SK-N-SH treated with all-trans-retinoic acid at 6 μM for 48 hours (cell line): Measurements from ENCODE around the gene PRIMPOL.
"Not testable (repeated sequence)": the region's sequence is repeated elsewhere in the genome, so short reads cannot be mapped to it uniquely, and the experiment has no call there.

ENCODE experiments used
- ATAC-seq: fragments of 200-7000 bp; cut with Tn5 transposase; 3 replicates; pipeline ENCODE4 v1.9.1; 2020; ENCODE audit warnings: mild to moderate bottlenecking, moderate library complexity
- ARNTL ChIP-seq: fragments of 450-650 bp; formaldehyde crosslinking; IDR thresholded peaks from 2 replicates; pipeline ENCODE4 v1.5.0; 2020; ENCODE audit warnings: low read depth, mild to moderate bottlenecking, moderate library complexity, borderline replicate concordance
- BACH2 ChIP-seq: fragments of 250-450 bp; sonication (Bioruptor Pico); IDR thresholded peaks from 2 replicates; pipeline ENCODE4 v1.9.0; 2021; ENCODE audit warnings: mild to moderate bottlenecking, borderline replicate concordance
- CREB5 ChIP-seq: fragments of 250-450 bp; sonication (Bioruptor Pico); IDR thresholded peaks from 2 replicates; pipeline ENCODE4 v1.5.1; 2020; ENCODE audit warnings: low read depth, mild to moderate bottlenecking, moderate library complexity
- CSDC2 ChIP-seq: fragments of 250-450 bp; sonication (Bioruptor Pico); IDR thresholded peaks from 2 replicates; pipeline ENCODE4 v1.5.0; 2020; ENCODE audit warnings: mild to moderate bottlenecking, moderate library complexity
- ESRRG ChIP-seq: fragments of 250-450 bp; sonication (Bioruptor Pico); IDR thresholded peaks from 2 replicates; pipeline ENCODE4 v1.6.1; 2021; ENCODE audit warnings: mild to moderate bottlenecking
- GLIS3 ChIP-seq: fragments of 250-450 bp; sonication (Bioruptor Pico); IDR thresholded peaks from 2 replicates; pipeline ENCODE4 v1.5.0; 2020; ENCODE audit warnings: mild to moderate bottlenecking, moderate library complexity
- ISL1 ChIP-seq: fragments of 250-450 bp; sonication (Bioruptor Pico); IDR thresholded peaks from 2 replicates; pipeline ENCODE4 v2.1.2; 2022; ENCODE audit warnings: mild to moderate bottlenecking, moderate library complexity
- OSR1 ChIP-seq: fragments of 250-450 bp; sonication (Bioruptor Pico); IDR thresholded peaks from 2 replicates; pipeline ENCODE4 v1.8.0; 2022; ENCODE audit warnings: moderate library complexity, mild to moderate bottlenecking, inconsistent platforms
- PATZ1 ChIP-seq: fragments of 250-450 bp; sonication (Bioruptor Pico); IDR thresholded peaks from 2 replicates; pipeline ENCODE4 v1.8.0; 2020; ENCODE audit warnings: mild to moderate bottlenecking, moderate library complexity, borderline replicate concordance
- POU6F1 ChIP-seq: fragments of 250-450 bp; sonication (Bioruptor Pico); IDR thresholded peaks from 2 replicates; pipeline ENCODE4 v1.8.0; 2021; ENCODE audit warnings: low read depth, mild to moderate bottlenecking, moderate library complexity, borderline replicate concordance
- PPARA ChIP-seq: fragments of 250-450 bp; sonication (Bioruptor Pico); IDR thresholded peaks from 2 replicates; pipeline ENCODE4 v1.5.0; 2020; ENCODE audit warnings: mild to moderate bottlenecking, borderline replicate concordance
- TCF4 ChIP-seq: fragments of 250-450 bp; sonication (Bioruptor Pico); IDR thresholded peaks from 2 replicates; pipeline ENCODE4 v1.8.0; 2021; ENCODE audit warnings: mild to moderate bottlenecking, moderate library complexity, borderline replicate concordance
- TOX ChIP-seq: fragments of 250-450 bp; sonication (Bioruptor Pico); IDR thresholded peaks from 2 replicates; pipeline ENCODE4 v1.8.0; 2021; ENCODE audit warnings: mild to moderate bottlenecking, moderate library complexity, borderline replicate concordance
- TSHZ2 ChIP-seq: fragments of 250-450 bp; sonication (Bioruptor Pico); IDR thresholded peaks from 2 replicates; pipeline ENCODE4 v1.5.0; 2020; ENCODE audit warnings: mild to moderate bottlenecking, moderate library complexity
- ZC3H10 ChIP-seq: fragments of 250-450 bp; sonication (Bioruptor Pico); IDR thresholded peaks from 2 replicates; pipeline ENCODE4 v1.5.1; 2021; ENCODE audit warnings: mild to moderate bottlenecking, moderate library complexity
- ZFP3 ChIP-seq: fragments of 250-450 bp; sonication (Bioruptor Pico); IDR thresholded peaks from 2 replicates; pipeline ENCODE4 v1.5.0; 2020; ENCODE audit warnings: mild to moderate bottlenecking, moderate library complexity
- ZFP30 ChIP-seq: fragments of 450-650 bp; formaldehyde crosslinking; IDR thresholded peaks from 2 replicates; pipeline ENCODE4 v1.5.0; 2022; ENCODE audit warnings: mild to moderate bottlenecking, moderate library complexity
- ZNF565 ChIP-seq: fragments of 450-650 bp; formaldehyde crosslinking; conservative IDR thresholded peaks from 2 replicates; pipeline ENCODE4 v1.5.0; 2020; ENCODE audit warnings: low read depth, mild to moderate bottlenecking, moderate library complexity
- ZNF70 ChIP-seq: fragments of 450-650 bp; formaldehyde crosslinking; IDR thresholded peaks from 2 replicates; pipeline ENCODE4 v1.5.0; 2020; ENCODE audit warnings: mild to moderate bottlenecking, moderate library complexity
- ZNF8 ChIP-seq: fragments of 450-650 bp; formaldehyde crosslinking; IDR thresholded peaks from 2 replicates; pipeline ENCODE4 v1.5.0; 2020; ENCODE audit warnings: mild to moderate bottlenecking, moderate library complexity

PRIMPOL gene

GRCh38 chr4:184657144-184657543 lies 7.6 kb downstream of the PRIMPOL start:
- TF ChIP-seq PPARA (no peak), ZFP30 (CRISPR knock-in tag) (no peak), POU6F1 (CRISPR knock-in tag) (no peak), ZC3H10 (no peak), ZFP3 (CRISPR knock-in tag) (no peak), ZNF70 (CRISPR knock-in tag) (no peak), PATZ1 (CRISPR knock-in tag) (no peak), ESRRG (CRISPR knock-in tag) (no peak), TOX (no peak)
- ATAC-seq = no peak

GRCh38 chr4:184657820-184658219 lies 8.3 kb downstream of the PRIMPOL start:
- not testable (repeated sequence) for ATAC-seq

- TF ChIP-seq CSDC2 (CRISPR knock-in tag) = no peak
- TF ChIP-seq GLIS3 = no peak
- no peak for TF ChIP-seq ARNTL (CRISPR knock-in tag)
- TF ChIP-seq TOX = no peak
- TF ChIP-seq OSR1 (CRISPR knock-in tag) = no peak
- no peak for TF ChIP-seq TCF4 (CRISPR knock-in tag)
- TF ChIP-seq ISL1 (CRISPR knock-in tag) = no peak
- ATAC-seq = no peak
Measured at GRCh38 chr4:184660978-184661377, 11.4 kb downstream of the PRIMPOL start.

GRCh38 chr4:184662236-184662635 lies 12.7 kb downstream of the PRIMPOL start:
- ATAC-seq = no peak
- TF ChIP-seq PPARA (no peak), ZFP30 (CRISPR knock-in tag) (no peak)
- TF ChIP-seq, all 23 proteins: peak for 0

- ATAC-seq = peak; percentile 86
Measured at GRCh38 chr4:184664445-184665210, 15.1 kb downstream of the PRIMPOL start.

GRCh38 chr4:184666670-184667069 lies 17.1 kb downstream of the PRIMPOL start:
- TF ChIP-seq ESRRG (CRISPR knock-in tag) = no peak
- TF ChIP-seq TSHZ2 (CRISPR knock-in tag) = no peak
- no peak for TF ChIP-seq ZNF565 (CRISPR knock-in tag)
- TF ChIP-seq PATZ1 (CRISPR knock-in tag) = no peak
- TF ChIP-seq ZNF70 (CRISPR knock-in tag) = no peak
- TF ChIP-seq TOX = no peak
- TF ChIP-seq ZC3H10 = no peak
- TF ChIP-seq ZNF8 = no peak
- TF ChIP-seq TCF4 (CRISPR knock-in tag) = no peak
- TF ChIP-seq CREB5 = no peak
- no peak for TF ChIP-seq CSDC2 (CRISPR knock-in tag)
- TF ChIP-seq PPARA = no peak
- no peak for TF ChIP-seq BACH2 (CRISPR knock-in tag)
- TF ChIP-seq ZFP30 (CRISPR knock-in tag) = no peak
- ATAC-seq = no peak

More at GRCh38 chr4:184664445-184665210, 15.1 kb downstream of the PRIMPOL start:
- TF ChIP-seq PPARA = no peak
